Mucosa of descending colon (tissue), 3 donors: Measurements from ENCODE around the gene DVL1. TPM values are rescaled to one million over a fixed set of nuclear protein-coding genes. Genes with fewer than 3 reads are reported as not detected.

ENCODE experiments used
- ATAC-seq: fragments of 200-7000 bp; cut with Tn5 transposase; one replicate; pipeline ENCODE4 v1.9.1; 2020; ENCODE audit warnings: mild to moderate bottlenecking, moderate library complexity
- DNase-seq, 3 donors: peaks; one replicate each; pipeline ENCODE4 v3.0.0-alpha.2; 2020
- H3K36me3 ChIP-seq: fragments of 200-600 bp; one replicate; pipeline ENCODE4 v1.8.0; 2021; ENCODE audit warnings: low read depth, mild to moderate bottlenecking
- H3K4me1 ChIP-seq: fragments of 200-600 bp; one replicate; pipeline ENCODE4 v1.8.0; 2021; ENCODE audit warnings: low read depth, mild to moderate bottlenecking
- H3K4me3 ChIP-seq: fragments of 200-600 bp; one replicate; pipeline ENCODE4 v1.8.0; 2021; ENCODE audit warnings: mild to moderate bottlenecking
- H3K9me3 ChIP-seq: fragments of 200-600 bp; one replicate; pipeline ENCODE4 v1.8.0; 2021; ENCODE audit warnings: mild to moderate bottlenecking
- intact Hi-C, 2 donors: fragments of 100-400 bp; cut with DNase I in 1 of 2; cut with micrococcal nuclease in 1 of 2; formaldehyde crosslinking; loops; one replicate each; pipeline versions ENCODE4 v1.11.0 to v1.11.1; 2022; cut with DNase I, micrococcal nuclease
- total RNA-seq, 3 donors: library from RNA; stranded (reverse); fragmentation: NEBNext Ultra II Directional in 2 of 3; extraction: Animal tissue kit (Norgen Biotek cat#: 25700) in 2 of 3; gene quantifications; one replicate each; pipeline versions ENCODE4 v1.2.1 to v1.2.4, GENCODE V29; 2021 to 2023
- TF ChIP-seq, protein P1 (sequence below): fragments of 200-600 bp; IDR thresholded peaks from one replicate; pipeline ENCODE4 v1.8.0; 2022; ENCODE audit warnings: antibody characterized with exemption, mild to moderate bottlenecking
- donor health status: DM: no; HTN: no; CAD: no; lungs with moderate emphysema.
- donor health status: DM: no; HTN: no; CAD: no.
- donor health status: DM: no; HTN: yes; CAD: no.

DVL1 gene
- total RNA-seq, 3 donors from 2014 or later, result 51.7 to 95.3 (median 73.1) TPM

DNA sequence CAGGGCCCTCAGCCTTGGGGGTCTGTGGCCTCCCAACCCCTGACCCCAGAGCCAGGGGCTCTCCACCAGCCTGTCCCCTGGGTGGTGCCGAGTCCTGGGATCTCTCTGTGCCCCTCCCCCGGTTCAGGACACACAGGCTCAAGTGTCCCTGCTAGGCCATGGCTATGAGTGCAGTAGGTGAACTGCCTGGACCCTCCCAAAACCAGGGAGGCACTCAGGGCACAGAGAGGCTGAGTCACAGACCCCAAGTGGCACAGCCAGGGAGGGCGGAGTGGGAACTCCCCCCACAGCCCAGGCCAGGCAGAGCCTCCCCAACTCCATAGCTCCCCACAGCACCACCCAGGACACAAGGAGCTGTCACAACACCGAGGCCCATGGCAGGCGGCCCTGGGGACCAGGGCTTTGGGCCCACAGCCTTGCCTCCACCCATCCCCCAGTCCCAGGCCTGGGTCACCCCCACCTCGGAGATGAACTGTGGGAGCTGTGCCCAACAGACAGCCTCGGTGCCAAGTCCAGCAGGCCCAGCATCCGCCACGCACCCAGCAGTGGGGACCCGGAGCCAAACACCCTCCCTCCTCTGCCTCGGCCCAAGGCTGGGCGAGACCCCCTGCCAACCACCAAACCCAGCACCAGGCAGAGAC is 3.2 kb downstream of the DVL1 start:
- peaks cover 29% of the 10 kb centered on the region for H3K4me1 ChIP-seq
- H3K4me3 ChIP-seq, result no peak overlapping the region
- no peaks in the 10 kb centered on the region for H3K9me3 ChIP-seq
- no peaks in the 10 kb centered on the region for H3K36me3 ChIP-seq
- TF ChIP-seq, protein P1, sequence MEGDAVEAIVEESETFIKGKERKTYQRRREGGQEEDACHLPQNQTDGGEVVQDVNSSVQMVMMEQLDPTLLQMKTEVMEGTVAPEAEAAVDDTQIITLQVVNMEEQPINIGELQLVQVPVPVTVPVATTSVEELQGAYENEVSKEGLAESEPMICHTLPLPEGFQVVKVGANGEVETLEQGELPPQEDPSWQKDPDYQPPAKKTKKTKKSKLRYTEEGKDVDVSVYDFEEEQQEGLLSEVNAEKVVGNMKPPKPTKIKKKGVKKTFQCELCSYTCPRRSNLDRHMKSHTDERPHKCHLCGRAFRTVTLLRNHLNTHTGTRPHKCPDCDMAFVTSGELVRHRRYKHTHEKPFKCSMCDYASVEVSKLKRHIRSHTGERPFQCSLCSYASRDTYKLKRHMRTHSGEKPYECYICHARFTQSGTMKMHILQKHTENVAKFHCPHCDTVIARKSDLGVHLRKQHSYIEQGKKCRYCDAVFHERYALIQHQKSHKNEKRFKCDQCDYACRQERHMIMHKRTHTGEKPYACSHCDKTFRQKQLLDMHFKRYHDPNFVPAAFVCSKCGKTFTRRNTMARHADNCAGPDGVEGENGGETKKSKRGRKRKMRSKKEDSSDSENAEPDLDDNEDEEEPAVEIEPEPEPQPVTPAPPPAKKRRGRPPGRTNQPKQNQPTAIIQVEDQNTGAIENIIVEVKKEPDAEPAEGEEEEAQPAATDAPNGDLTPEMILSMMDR, result no peak
- DNase-seq (no peak), ATAC-seq (no peak)
- intact Hi-C loops, result no loop called here

DNA sequence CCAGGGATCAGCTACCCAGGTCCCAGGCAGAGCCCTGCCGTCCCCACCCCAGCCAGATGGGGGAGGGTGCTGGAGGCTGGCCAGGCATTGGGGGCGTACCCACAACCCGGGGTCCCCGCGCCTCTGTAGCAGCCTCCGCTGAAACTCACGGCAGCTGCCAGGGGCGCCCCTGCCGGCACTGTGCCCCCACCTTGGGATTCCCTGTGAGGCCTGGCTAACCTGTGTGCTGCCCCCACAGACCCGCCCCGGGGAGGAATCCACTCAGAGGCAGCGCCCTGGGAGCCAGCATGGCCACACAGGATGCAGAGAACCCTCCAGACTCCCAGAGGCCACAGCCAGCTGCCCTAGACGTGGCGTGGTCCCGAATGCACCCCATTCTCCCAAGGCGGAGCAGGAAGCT is 3.8 kb downstream of the DVL1 start:
- ATAC-seq, result no peak
- peaks cover 29% of the 10 kb centered on the region for H3K4me1 ChIP-seq
- no peak for DNase-seq
- no peaks in the 10 kb centered on the region for H3K9me3 ChIP-seq
- intact Hi-C loops, result no loop called here
- TF ChIP-seq, protein P1, result no peak
- H3K4me3 ChIP-seq, result no peak overlapping the region
- H3K36me3 ChIP-seq, result no peaks in the 10 kb centered on the region

DNA sequence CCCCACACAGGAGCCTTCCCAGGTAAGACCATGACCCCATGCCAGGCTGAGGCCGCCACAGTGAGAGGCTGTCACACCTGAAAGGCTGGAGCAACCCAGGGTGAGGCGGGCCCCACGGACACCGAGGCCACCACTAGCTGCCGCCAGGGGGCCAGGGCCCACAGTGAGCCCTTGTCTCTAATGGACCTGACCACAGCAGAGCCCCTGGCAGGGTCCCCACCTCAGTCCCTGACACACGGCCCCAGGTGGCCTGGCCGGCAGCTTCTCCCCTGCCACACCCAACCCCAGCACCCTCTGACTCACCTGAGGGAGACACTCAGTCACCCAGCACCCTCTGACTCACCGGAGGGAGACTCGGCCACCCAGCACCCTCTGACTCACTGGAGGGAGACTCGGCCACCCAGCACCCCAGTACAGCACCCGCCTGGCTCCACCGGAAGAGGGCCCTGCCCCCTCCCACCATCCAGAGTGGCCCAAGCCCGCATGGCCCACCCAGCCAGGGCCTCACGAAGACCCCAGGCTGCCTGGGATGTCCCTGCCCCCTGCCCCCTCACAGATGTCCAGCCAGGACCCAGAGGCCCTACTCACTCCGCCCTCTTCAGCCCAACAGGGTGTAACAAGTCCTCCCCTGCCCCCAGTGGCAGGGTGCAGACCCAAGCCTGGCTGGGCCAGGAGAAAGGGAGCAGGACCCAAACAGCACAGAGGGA is 4.4 kb downstream of the DVL1 start:
- TF ChIP-seq, protein P1, result no peak
- DNase-seq (no peak), ATAC-seq (peak; percentile 57)
- Histone ChIP-seq H3K36me3 (no peaks in the 10 kb centered on the region), H3K9me3 (no peaks in the 10 kb centered on the region), H3K4me3 (no peak overlapping the region), H3K4me1 (peaks cover 29% of the 10 kb centered on the region)
- intact Hi-C loops, result no loop called here

DNA sequence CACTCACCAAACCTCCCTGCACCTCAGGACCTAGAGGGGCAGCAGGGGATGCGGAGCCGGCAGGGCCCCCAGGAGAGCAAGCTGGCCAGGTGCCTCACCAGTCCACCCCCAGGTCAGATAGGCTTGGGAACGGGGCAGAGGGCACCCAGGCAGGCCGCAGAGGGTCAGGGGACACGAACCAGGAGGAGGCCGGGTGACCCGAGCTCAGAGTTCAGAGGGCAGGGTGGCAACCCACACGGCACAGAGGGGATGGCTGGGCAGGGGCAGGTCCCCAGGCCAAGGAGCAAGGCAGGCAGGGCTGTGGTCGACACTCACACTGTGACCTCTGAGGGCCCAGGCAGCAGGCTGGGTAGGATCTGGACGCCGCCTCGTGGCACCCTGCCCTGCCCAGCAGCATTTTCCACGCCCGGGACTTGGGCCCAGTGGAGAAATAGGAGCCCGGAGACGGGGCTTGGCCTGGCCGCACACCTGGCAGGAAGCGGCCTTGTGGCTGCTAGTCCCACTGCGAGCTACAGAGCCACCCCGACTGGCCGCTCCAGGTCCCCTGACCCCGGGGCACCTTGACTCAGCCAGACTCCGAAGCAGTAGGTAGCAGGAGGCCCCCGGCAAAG is 5.3 kb downstream of the DVL1 start:
- TF ChIP-seq, protein P1, result no peak
- intact Hi-C loops, result no loop called here
- no peaks in the 10 kb centered on the region for H3K9me3 ChIP-seq
- no peak for ATAC-seq
- no peaks in the 10 kb centered on the region for H3K36me3 ChIP-seq
- no peak overlapping the region for H3K4me3 ChIP-seq
- H3K4me1 ChIP-seq, result peaks cover 29% of the 10 kb centered on the region
- no peak for DNase-seq

DNA sequence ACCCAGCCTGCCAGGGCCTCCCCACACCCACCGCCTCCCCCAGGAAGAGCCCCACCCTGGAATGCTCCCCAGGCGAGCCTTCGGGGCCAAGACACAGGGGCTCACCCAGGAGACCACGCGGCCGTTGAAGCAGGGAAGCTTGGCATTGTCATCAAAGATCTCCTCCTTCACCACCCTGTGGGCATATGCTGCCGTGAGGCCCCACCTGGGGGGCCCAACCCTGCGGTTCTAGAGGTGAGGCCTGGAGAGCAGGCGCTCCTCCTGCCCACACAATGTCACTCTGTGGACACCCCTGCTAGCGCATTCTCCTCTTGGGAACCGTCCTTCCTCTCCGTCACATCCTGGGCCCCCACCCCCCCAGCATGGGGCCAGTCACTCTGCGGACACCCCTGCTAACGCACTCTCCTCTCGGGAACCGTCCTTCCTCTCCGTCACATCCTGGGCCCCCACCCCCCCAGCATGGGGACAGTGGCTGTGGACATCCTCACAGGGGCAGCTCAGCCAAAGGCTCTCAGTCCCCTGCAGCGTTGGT is 6.6 kb downstream of the DVL1 start:
- ATAC-seq, result no peak
- H3K4me1 ChIP-seq, result peaks cover 23% of the 10 kb centered on the region
- TF ChIP-seq, protein P1, result no peak

More for the DNA sequence above, 6.6 kb downstream of the DVL1 start:
- no peak for DNase-seq
- intact Hi-C loops, result no loop called here
- Histone ChIP-seq H3K4me3 (no peak overlapping the region), H3K36me3 (no peaks in the 10 kb centered on the region), H3K9me3 (no peaks in the 10 kb centered on the region)
